HG02884 (cell line): ENCODE measurements around the gene ZFP91.
A peak's percentile ranks its signal among the peaks of the same experiment; 100 is the strongest.

ENCODE experiments used
- ATAC-seq: cut with Tn5 transposase; IDR thresholded peaks from one replicate; pipeline ENCODE4 v1.9.1; 2021; ENCODE audit warnings: mild to moderate bottlenecking, moderate library complexity; ENCODE audit not compliant: unreplicated experiment

ZFP91 gene

GRCh38 chr11:58626934-58627483, 48.1 kb downstream of the ZFP91 start:
- no peak for ATAC-seq

DNA sequence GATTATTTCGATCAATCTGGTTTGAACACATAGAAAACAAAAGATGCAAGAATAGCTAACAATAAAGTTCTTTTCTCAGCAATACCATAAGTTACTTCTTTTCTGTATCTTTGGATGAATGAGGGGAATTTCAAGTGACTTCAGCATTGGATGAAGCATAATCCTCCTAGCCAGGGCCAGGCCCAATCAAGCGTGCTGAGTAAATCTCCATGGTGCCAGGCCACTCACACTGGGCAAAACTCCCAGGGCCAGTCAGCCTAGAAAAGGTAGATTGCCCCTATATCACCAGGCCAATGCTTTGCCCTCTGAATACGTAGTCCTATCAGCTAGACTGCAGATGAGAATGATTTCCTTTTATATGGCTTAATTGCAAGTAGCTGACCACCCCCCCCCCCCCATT, 49.6 kb downstream of the ZFP91 start:
- ATAC-seq, result no peak

DNA sequence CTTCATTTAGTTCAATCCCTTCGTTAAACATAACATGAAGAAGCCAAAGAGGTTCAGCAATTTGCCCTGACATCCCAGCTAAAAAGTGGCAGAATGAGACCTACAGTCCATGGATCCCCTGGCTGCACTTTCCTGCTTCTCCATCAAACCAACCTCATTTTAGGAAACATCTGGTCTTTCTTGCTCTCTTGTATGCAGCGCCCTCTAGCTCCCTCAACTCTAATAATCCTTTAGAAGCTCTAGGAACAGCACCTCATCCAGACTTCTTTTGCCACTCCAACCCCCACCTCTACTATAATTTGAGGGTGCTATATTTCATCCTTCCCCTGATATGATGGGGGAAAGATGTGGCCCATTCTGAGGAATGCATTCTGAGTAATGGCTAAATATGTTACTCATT, 51.0 kb downstream of the ZFP91 start:
- ATAC-seq, result peak; percentile 53

GRCh38 chr11:58631378-58631777, 52.5 kb downstream of the ZFP91 start:
- no peak for ATAC-seq

DNA sequence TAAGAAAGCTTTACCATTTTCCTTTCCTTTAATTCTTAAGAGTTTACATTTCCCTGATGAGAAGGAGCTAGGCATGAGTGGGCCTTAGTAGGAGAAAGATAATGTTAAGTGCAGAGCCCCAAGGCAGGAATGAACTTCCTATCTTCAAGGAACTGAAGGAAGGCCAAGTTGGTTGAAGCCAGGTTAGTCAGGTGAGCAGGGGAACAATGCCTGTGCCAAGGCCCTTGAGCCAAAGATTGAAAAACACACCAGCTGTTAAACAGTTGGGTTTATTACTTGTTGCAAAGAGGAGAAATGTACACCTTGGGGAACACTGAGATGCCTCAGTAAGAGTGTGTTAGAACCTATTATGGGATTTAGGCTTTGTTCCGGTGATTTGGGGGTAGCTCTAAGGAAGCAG, 53.6 kb downstream of the ZFP91 start:
- ATAC-seq, result no peak

GRCh38 chr11:58636587-58636986, 57.7 kb downstream of the ZFP91 start:
- ATAC-seq, result no peak

- no peak for ATAC-seq
Measured at GRCh38 chr11:58637371-58637770, 58.5 kb downstream of the ZFP91 start.

- ATAC-seq, result no peak
Measured at GRCh38 chr11:58639103-58639502, 60.2 kb downstream of the ZFP91 start.

GRCh38 chr11:58639669-58640068, 60.8 kb downstream of the ZFP91 start:
- ATAC-seq, result no peak

DNA sequence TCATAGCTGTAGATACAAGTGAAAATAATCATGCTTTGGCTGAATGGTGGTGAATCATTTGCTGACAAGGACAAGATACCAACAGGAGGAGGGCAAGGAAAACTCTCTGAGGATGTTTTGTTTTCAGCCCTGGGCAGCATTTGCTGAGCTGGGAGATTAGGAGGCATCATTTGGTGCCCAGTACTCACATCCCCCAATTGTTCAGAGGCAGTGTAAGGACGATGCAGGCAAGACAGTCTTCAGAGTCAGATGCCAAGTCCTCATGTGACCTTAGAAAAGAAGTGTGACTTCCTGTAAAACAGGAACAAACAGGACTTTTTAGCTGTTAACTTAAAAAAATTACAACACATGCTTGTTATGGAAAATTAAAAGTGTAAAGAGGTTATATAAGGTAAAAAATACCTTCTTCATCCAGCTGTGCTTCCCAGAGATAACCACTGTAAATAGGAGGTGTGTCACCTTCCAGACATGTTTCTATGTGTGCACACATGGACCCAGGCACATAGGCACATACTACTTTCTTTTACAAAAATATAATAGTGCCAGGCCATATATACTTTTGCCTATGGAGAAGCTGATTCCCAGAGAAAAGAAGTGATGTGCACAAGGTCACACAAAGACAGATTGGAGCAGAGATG, 61.6 kb downstream of the ZFP91 start:
- no peak for ATAC-seq

- no peak for ATAC-seq
Measured at GRCh38 chr11:58641341-58641740, 62.5 kb downstream of the ZFP91 start.

DNA sequence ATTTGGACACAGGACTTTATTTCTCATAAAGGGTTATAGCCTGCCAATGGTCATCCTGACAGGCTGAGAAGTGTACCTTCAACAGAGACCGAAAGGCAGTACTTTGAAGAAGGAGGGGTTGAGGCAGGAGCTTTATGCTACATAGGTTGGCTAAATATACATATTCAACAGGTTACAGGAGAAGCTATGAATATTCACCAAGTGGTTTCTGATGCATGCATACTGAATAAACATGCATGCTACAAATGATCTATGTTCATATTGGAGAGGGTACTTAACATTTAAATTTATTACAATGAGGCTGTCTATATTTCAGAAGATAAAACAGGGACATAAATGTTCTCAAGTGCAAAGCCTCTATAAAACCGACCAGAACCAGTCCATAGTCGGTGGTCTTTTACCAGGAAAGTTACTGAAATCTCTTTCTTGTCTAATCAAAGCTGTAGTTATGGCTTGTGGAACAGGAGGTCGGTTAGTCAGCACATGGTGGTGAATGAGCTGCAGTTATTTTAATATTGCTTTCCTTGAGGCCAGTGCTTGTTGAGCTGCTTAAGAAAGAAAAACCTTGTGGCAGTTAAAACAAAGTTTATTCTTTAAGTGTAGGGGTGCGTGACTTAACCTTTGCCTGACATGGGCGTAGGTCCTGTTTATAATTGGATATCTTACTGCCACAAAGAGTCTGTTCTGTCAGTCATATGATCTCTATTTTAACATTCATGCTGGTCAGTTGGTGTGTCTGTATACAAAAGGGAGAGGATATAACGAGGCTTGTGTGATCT, 63.1 kb downstream of the ZFP91 start:
- no peak for ATAC-seq

DNA sequence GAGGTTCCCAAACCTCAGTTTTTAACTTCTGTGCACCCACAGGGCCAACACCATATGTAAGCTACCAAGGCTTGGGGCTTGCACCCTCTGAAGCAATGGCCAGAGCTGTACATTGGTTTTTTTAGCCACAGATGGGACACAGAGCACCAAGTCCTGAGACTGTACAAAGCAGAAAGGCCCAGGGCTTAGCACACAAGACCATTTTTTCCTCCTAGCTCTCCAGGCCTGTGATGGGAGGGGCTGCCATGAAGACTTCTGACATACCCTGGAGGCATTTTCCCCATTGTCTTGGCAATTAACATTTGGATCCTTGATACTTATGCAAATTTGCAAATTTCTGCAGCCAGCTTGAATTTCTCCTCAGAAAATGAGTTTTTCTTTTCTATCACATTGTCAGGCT, 67.0 kb downstream of the ZFP91 start:
- ATAC-seq, result no peak

DNA sequence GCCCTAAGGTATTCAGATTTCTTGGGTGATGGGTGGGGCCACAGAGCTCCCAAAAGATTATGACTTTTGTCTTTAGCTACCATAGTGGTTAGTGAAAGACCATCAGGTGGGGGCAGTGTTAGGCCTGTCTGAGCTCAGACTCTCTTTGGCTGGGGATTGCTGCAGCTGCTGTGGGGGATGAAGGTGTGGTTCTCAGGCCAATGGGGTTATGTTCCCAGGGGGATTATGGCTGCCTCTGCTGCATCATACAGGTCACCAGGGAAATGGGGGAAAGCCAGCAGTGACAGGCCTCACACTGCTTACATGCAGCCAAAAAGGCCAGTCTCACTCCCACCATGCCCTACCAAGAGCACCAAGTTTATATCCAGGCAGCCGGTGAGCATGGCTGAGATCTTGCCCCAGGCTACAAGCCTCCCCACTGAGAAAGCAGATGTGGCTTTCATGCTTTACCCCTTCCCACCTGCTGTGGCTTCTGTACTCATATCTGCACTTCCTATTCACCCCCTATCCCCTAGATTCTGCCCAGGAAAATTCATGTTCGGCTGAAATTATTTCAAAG, 68.4 kb downstream of the ZFP91 start:
- ATAC-seq, result peak; percentile 75

GRCh38 chr11:58647866-58648265, 69.0 kb downstream of the ZFP91 start:
- ATAC-seq, result no peak

DNA sequence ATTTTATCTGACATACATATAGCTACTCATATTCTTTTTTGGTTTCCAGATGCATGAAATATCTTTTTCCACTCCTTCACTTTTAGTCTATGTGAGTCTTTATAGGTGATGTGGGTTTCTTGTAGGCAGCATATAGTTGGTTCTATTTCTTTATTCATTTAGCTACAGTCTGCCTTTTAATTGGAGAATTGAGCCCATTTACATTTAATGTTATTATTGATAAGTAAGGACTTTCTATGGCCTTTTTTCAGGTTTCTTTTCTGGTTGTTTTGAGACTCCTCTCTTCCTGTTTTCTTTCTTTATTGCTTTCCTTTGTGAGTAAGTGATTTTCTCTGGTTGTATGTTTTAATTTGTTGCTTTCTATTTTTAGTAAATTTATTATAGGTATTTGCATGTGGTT, 70.8 kb downstream of the ZFP91 start:
- no peak for ATAC-seq

DNA sequence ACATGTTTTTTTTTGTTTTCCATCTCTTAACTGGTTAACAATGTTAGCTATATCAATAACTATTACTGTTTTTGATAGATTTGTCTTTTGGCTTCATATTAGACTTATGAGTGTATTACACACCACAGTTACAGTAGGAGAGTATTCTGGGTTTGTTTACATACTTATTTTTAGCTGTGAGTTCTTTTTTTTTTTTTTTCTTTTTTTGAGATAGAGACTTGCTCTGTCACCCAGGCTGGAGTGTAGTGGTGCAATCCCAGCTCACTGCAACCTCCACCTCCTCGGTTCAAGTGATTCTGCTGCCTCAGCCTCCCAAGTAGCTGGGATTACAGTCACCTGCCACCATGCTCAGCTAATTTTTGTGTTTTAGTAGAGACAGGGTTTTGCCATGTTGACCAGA, 71.6 kb downstream of the ZFP91 start:
- no peak for ATAC-seq

DNA sequence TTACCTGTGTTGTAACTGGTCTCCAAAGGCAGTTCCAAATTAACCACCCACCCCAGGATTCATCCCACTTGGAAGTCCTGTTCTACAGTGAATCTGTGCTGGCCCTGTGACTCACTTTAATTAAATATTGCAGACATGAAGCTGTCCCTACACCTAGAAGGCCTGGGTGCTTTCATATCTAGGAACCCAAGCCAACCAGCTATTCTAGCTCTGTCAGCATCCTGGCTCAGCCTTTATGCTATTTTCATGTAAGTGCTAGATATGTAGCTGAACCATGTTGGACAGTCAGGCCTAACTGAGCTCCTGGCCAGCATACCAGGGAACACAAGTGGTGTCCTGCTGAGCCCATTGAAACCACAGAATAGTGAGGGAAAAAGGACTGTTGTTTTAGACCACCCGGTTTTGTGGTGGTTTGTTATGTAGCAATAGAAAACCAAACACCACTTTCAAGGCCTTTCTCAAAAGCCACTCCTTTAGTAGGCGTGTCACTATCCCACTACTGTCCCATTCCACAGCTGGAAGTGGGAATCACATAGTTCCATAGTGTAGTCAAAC, 73.9 kb downstream of the ZFP91 start:
- ATAC-seq, result no peak

GRCh38 chr11:58654079-58654907, 75.4 kb downstream of the ZFP91 start:
- ATAC-seq, result peak; percentile 92

DNA sequence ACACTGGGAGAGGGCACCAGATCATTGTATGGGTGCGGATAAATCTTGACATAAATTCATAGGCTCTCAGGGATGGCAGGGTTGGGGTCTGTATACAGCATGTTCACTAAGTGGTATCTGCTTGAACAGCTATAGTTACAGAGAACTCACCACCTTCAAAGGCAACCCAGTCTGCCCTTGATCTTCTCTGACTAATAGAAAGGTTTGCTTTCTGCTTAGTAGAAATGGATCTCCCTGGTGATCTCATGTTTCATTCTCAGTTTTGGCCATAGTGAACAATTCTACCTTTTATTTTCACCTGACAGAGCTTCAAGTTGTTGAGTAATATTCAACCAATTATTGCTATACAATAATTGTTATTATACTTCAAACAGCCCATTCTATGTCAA, 76.0 kb downstream of the ZFP91 start:
- no peak for ATAC-seq

DNA sequence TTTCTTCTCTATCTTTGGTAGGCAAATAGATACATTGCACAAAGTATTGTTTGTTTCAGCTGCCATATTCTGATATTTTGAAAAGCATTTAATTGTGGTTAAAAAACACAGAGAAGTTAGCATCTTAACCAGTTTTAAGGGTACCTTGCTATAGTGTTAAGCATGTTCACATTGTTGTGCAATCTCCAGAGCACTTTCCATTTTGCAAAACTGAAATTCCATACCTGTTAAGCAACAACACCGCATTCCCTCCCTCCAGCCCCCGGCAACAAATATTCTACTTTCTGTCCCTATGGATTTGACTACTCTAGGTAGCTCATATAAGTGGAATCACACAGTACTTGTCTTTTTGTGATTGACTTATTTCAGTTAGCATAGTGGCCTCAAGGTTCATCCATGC, 77.5 kb downstream of the ZFP91 start:
- ATAC-seq, result no peak
